Raji (cell line): ENCODE results near the gene SGCB.
A peak's percentile ranks its signal among the peaks of the same experiment; 100 is the strongest.

Experiments used
- POLR2A ChIP-seq: IDR thresholded peaks from 2 replicates; pipeline ENCODE4 v1.6.1; 2011; ENCODE audit warnings: low read depth, low read length, control low read depth; ENCODE audit not compliant: insufficient read depth

The SGCB gene

GRCh38 chr4:52038103-52038912 lies at the start of gene SGCB:
TSS of gene SGCB (minus strand) at chr4:52038299. CDS start at chr4:52038259, 40 bp downstream.
- peak; percentile 42; the same call in 1 of the 2 replicates for TF ChIP-seq POLR2A

- no peak for TF ChIP-seq POLR2A
These were observed 43.1 kb upstream of the SGCB start for GRCh38 chr4:52081216-52081615.

GRCh38 chr4:52079659-52080058 lies 41.6 kb upstream of the SGCB start:
- no peak for TF ChIP-seq POLR2A

- TF ChIP-seq POLR2A, result no peak
These were observed 38.6 kb upstream of the SGCB start for GRCh38 chr4:52076731-52077130.

GRCh38 chr4:52071791-52072546 lies 33.9 kb upstream of the SGCB start:
- TF ChIP-seq POLR2A, result no peak

- TF ChIP-seq POLR2A, result no peak
These were observed 31.5 kb upstream of the SGCB start for GRCh38 chr4:52069571-52069970.

- no peak for TF ChIP-seq POLR2A
These were observed 21.3 kb upstream of the SGCB start for GRCh38 chr4:52059372-52059771.

- no peak for TF ChIP-seq POLR2A
These were observed 20.2 kb upstream of the SGCB start for GRCh38 chr4:52058275-52058674.

GRCh38 chr4:52057196-52057595 lies 19.1 kb upstream of the SGCB start:
- no peak for TF ChIP-seq POLR2A

GRCh38 chr4:52054254-52054653 lies 16.2 kb upstream of the SGCB start:
- no peak for TF ChIP-seq POLR2A

- TF ChIP-seq POLR2A, result no peak
These were observed 14.3 kb upstream of the SGCB start for GRCh38 chr4:52052475-52052780.

- TF ChIP-seq POLR2A, result no peak
These were observed 13.7 kb upstream of the SGCB start for GRCh38 chr4:52051615-52052474.

GRCh38 chr4:52051213-52051614 lies 13.1 kb upstream of the SGCB start, which contains the start of gene SPATA18:
TSS of gene SPATA18 (plus strand) at chr4:52051304. CDS start at chr4:52051705, 401 bp downstream.
- TF ChIP-seq POLR2A, result no peak

- TF ChIP-seq POLR2A, result no peak
These were observed 11.2 kb upstream of the SGCB start for GRCh38 chr4:52049266-52049665.

GRCh38 chr4:52045028-52045427 lies 6.9 kb upstream of the SGCB start:
- no peak for TF ChIP-seq POLR2A
